Activated gamma-delta T cell treated with anti-CD3 and anti-CD28 coated beads, Interleukin-2, amount 50 U/mL, for 16 hours (primary cell): ENCODE data around the gene PCBP3.

Experiments used
- DNase-seq: peaks from one replicate; pipeline ENCODE4 v3.0.0-alpha.2; 2020; ENCODE audit warnings: low read depth

The PCBP3 gene

GRCh38 chr21:45932922-45933502 lies 289.5 kb downstream of the PCBP3 start:
- no peak for DNase-seq

DNA sequence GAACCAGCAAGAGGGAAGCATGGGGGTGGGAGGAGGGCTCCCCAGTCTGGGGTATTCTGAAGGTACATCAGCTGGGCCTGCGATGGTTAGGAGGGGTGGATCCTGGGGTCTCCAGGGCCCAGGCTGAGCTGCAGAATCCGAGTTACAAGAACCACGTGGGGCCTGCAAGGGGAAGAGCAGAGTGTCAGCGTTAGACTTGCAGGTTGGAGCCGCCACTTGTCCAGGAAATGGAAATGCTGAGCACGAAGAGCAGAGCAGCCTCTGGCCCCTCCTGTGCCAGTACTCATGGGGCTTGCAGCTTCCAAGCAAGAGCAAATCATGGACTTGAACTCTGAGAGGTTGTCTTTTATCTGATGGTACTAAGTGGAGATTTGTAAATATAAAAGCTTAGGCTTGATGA lies 290.6 kb downstream of the PCBP3 start:
- no peak for DNase-seq

DNA sequence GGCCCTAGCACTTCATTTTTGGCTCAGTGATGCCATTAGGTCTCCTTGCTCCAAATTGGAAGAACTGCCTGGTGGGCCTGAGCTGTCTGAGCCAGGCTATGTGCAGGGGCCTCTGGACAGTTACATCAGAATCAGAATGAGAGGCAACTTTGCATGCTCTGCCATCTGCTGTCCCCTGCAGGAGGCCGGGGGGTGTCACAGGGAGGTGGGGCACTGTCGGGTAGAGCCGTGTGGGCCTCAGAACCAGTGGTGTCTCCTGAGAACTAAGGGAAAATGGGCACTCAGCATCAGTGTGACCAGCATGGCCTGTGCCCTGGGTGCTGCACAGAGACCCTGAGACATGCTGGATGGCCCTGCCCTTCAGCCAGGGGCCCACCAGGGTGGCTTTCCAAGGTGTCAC lies 291.0 kb downstream of the PCBP3 start:
- no peak for DNase-seq

GRCh38 chr21:45935628-45936027 lies 292.1 kb downstream of the PCBP3 start:
- DNase-seq = no peak

DNA sequence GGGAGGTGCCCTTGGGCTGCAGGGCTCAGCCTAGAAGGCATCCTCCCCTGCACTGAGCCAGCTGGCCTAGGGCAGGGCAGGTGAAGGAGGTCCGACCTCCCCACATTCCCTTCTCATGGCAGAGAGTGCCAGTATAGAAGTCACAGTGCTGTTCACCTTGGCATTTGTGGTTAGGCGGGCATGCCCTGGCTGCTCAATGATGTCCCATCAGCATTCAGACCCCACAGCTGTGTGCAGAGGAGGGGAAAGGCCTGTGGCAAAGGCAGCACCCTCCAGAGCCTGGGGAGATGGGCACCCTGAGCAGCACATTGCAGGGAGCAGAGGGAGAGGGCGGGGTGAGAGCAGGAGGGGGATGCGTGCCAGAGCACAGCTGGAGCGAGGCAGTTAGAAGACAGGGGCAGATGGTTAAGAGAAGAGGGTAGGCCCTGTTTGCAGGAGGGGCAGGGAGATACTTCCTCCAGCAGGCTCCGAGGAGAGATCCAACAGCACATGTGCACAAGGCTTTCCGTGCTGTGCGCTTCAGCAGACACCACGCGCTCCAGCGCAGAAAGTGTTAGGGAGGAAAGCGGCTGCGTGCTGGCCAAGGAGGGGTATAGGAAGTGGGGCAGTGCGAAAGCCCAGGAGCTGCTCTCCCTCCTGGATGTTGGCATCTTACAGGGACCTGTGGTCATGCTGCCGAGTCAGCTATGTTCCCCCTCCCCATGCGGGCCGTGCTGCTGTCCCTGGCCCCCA lies 294.4 kb downstream of the PCBP3 start:
- no peak for DNase-seq

- no peak for DNase-seq
These were observed 294.9 kb downstream of the PCBP3 start for GRCh38 chr21:45938453-45938755.

- DNase-seq = no peak
These were observed 295.4 kb downstream of the PCBP3 start for GRCh38 chr21:45938811-45939520.

- DNase-seq = no peak
These were observed 296.1 kb downstream of the PCBP3 start for GRCh38 chr21:45939521-45940045.

DNA sequence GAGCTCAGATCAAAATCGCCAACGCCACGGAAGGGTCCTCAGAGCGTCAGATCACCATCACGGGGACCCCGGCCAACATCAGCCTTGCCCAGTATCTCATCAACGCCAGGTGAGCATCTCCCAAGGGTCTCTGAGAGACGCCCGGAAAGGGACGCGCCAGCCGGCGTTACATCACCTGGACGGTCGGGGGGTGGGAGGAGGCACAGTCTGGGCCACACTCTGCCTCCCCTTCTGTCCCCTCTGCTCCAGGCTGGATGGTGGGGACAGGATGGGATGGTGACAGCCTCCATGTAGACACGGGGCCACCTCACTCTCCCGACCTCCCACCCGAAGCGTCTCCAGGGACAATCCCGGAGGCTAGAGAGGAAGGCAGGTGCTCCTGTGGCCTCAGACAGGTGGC lies 296.6 kb downstream of the PCBP3 start:
- no peak for DNase-seq

- DNase-seq = no peak
These were observed 297.3 kb downstream of the PCBP3 start for GRCh38 chr21:45940621-45941337.

- no peak for DNase-seq
These were observed 297.8 kb downstream of the PCBP3 start for GRCh38 chr21:45941338-45941710.

GRCh38 chr21:45941717-45942546 lies 298.4 kb downstream of the PCBP3 start:
- DNase-seq = no peak

GRCh38 chr21:45942755-45943629 lies 299.5 kb downstream of the PCBP3 start:
- DNase-seq = no peak

GRCh38 chr21:45943630-45944540 lies 300.4 kb downstream of the PCBP3 start:
- DNase-seq = no peak

- DNase-seq = no peak
These were observed 301.1 kb downstream of the PCBP3 start for GRCh38 chr21:45944601-45945000.

GRCh38 chr21:45945066-45945867 lies 301.7 kb downstream of the PCBP3 start:
- DNase-seq = no peak

GRCh38 chr21:45945868-45946210 lies 302.3 kb downstream of the PCBP3 start:
- no peak for DNase-seq

DNA sequence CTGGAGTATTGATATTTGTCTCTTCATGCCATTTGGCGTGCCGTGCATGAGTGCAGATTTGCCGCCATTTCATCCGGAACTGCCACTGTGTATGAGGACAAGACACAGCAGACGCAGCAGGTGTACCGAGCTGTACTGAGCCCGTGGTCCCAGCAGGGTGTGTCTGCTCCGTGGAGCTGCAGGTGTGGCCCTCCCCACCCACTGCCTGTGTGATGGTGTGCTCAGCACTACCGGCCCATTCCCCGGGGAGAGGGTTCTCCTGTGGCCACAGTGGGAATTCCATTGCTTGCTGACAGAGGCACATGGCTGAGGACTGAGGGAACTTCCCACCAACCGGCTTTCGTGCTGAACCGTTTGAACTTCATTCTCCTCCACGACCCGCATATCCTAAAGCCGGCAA lies 303.8 kb downstream of the PCBP3 start:
- DNase-seq = no peak

- no peak for DNase-seq
These were observed 304.3 kb downstream of the PCBP3 start for GRCh38 chr21:45947716-45948255.
